B cell (primary cell): ENCODE data around the gene DLST. TPM values are rescaled to one million over a fixed set of nuclear protein-coding genes. Genes with fewer than 3 reads are reported as not detected.
A peak's percentile ranks its signal among the peaks of the same experiment; 100 is the strongest.

Experiments
- ATAC-seq: fragments of 200-7000 bp; cut with Tn5 transposase; one replicate; pipeline ENCODE4 v1.10.0; 2021; ENCODE audit warnings: low read depth, mild to moderate bottlenecking, moderate number of reproducible peaks, moderate library complexity
- CTCF ChIA-PET: fragments of 350-600 bp; sonication (Branson Sonifier 250); formaldehyde crosslinking; loops from one replicate; lab custom pipeline; 2021; ENCODE audit warnings: antibody characterized with exemption, inconsistent platforms; lab: Charles Lee
- POLR2A ChIA-PET: fragments of 350-600 bp; sonication (Branson Sonifier 250); formaldehyde crosslinking; loops from one replicate; lab custom pipeline; 2021; ENCODE audit warnings: antibody characterized with exemption; lab: Charles Lee
- DNase-seq: peaks from one replicate; pipeline ENCODE4 v3.0.0; 2013
- H2AFZ ChIP-seq: 2 replicates; pipeline ENCODE4 v1.6.1; 2012; ENCODE audit warnings: mild to moderate bottlenecking, low read depth, low read length; ENCODE audit not compliant: insufficient read depth, poor library complexity, severe bottlenecking
- H3K27ac ChIP-seq, 2 donors: 1 replicate in 1 of 2; 2 replicates in 1 of 2; pipeline ENCODE4 v1.5.1; 2012 to 2013; ENCODE audit warnings: low read length in 2 of 2, mild to moderate bottlenecking in 2 of 2, moderate library complexity in 1 of 2
- H3K27me3 ChIP-seq, 4 experiments: fragments of 200-600 bp in 1 of 4; sonication (generic) in 1 of 4; replicated peaks in 1 of 4; 1 replicate in 2 of 4; 2 replicates in 2 of 4; pipeline versions ENCODE4 v1.6.1 to v1.7.0; 2013 to 2016; ENCODE audit warnings: low read length in 3 of 4, mild to moderate bottlenecking in 2 of 4, mixed read lengths in 1 of 4, moderate library complexity in 1 of 4; ENCODE audit not compliant: insufficient read depth in 4 of 4, control insufficient read depth in 3 of 4; ENCODE audit errors: control extremely low read depth in 1 of 4
- H3K36me3 ChIP-seq, 2 experiments: replicated peaks in 1 of 2; 1 replicate in 1 of 2; 2 replicates in 1 of 2; pipeline versions ENCODE4 v1.6.1 to v1.7.1; 2013; ENCODE audit warnings: low read length in 1 of 2; ENCODE audit not compliant: insufficient read depth in 2 of 2, control insufficient read depth in 1 of 2; ENCODE audit errors: control extremely low read depth in 1 of 2, extremely low read depth in 1 of 2
- H3K4me1 ChIP-seq, 2 donors: fragments of 200-600 bp in 1 of 2; sonication (generic) in 1 of 2; 1 replicate in 1 of 2; 2 replicates in 1 of 2; pipeline versions ENCODE4 v1.5.1 to v1.6.1; 2013 to 2017; ENCODE audit warnings: low read length in 2 of 2; ENCODE audit not compliant: control insufficient read depth in 2 of 2, insufficient read depth in 2 of 2
- H3K4me2 ChIP-seq: replicated peaks from 2 replicates; pipeline ENCODE3; 2012; ENCODE audit warnings: mild to moderate bottlenecking, low read depth, low read length; ENCODE audit not compliant: poor library complexity, severe bottlenecking
- H3K4me3 ChIP-seq, 5 experiments: fragments of 200-600 bp in 1 of 5; sonication (generic) in 1 of 5; 1 replicate in 3 of 5; 2 replicates in 2 of 5; pipeline versions ENCODE4 v1.5.1 to v1.7.0; 2011 to 2016; ENCODE audit warnings: low read length in 4 of 5, mild to moderate bottlenecking in 4 of 5, low read depth in 2 of 5, control low read depth in 1 of 5, moderate library complexity in 1 of 5; ENCODE audit not compliant: insufficient read depth in 1 of 5; ENCODE audit errors: control extremely low read depth in 1 of 5, extremely low read depth in 1 of 5
- H3K79me2 ChIP-seq: fragments of 200-600 bp; sonication (generic); one replicate; pipeline ENCODE4 v1.6.0; 2016; ENCODE audit warnings: low read length; ENCODE audit not compliant: control insufficient read depth, insufficient read depth
- H3K9ac ChIP-seq: fragments of 200-600 bp; sonication (generic); 2 replicates; pipeline ENCODE4 v1.6.1; 2017; ENCODE audit warnings: mild to moderate bottlenecking, low read length, moderate library complexity
- H3K9me3 ChIP-seq, 3 donors: one replicate each; pipeline versions ENCODE4 v1.6.1 to v1.7.1; 2013; ENCODE audit warnings: low read length in 2 of 3; ENCODE audit not compliant: control insufficient read depth in 2 of 3, insufficient read depth in 1 of 3; ENCODE audit errors: control extremely low read depth in 1 of 3
- H4K20me1 ChIP-seq: 2 replicates; pipeline ENCODE4 v1.6.0; 2012; ENCODE audit warnings: mild to moderate bottlenecking, low read length; ENCODE audit not compliant: insufficient read depth, control insufficient read depth, poor library complexity, severe bottlenecking
- H3K27ac Mint-ChIP-seq: one replicate; pipeline ENCODE4 v1.8.0; 2021; ENCODE audit warnings: mixed read lengths
- H3K27me3 Mint-ChIP-seq: one replicate; pipeline ENCODE4 v1.8.0; 2021; ENCODE audit warnings: mixed read lengths
- H3K4me1 Mint-ChIP-seq: one replicate; pipeline ENCODE4 v1.8.0; 2021; ENCODE audit warnings: mixed read lengths
- H3K4me3 Mint-ChIP-seq: one replicate; pipeline ENCODE4 v1.8.0; 2021; ENCODE audit warnings: mixed read lengths
- H3K9me3 Mint-ChIP-seq: one replicate; pipeline ENCODE4 v1.8.0; 2022; ENCODE audit warnings: mixed read lengths; ENCODE audit not compliant: insufficient read depth
- EZH2 ChIP-seq: IDR thresholded peaks from 2 replicates; pipeline ENCODE4 v1.6.1; 2012; ENCODE audit warnings: borderline replicate concordance, low read depth, mild to moderate bottlenecking, moderate library complexity, low read length; ENCODE audit not compliant: insufficient read depth, poor library complexity, severe bottlenecking
- WGBS: methylation state at CpG from one replicate; pipeline ENCODE4 v1.1.5; 2013; ENCODE audit warnings: missing lambda C conversion rate; ENCODE audit not compliant: insufficient coverage; 5-methylcytosine and 5-hydroxymethylcytosine counted together
- intact Hi-C: fragments of 100-400 bp; cut with micrococcal nuclease; formaldehyde crosslinking; loops from one replicate; pipeline ENCODE4 v1.10.0; 2022
- polyA plus RNA-seq: library from polyadenylated mRNA; depleted of rRNA; stranded (reverse); fragments of >200 nt; gene quantifications from 2 replicates; pipeline ENCODE4 v1.2.3, GENCODE V29; 2012
- total RNA-seq, 2 donors: library from RNA; stranded (reverse); fragments of 120-200 nt in 1 of 2; gene quantifications; 1 replicate in 1 of 2; 2 replicates in 1 of 2; pipeline versions ENCODE4 v1.2.3 to v1.2.4, GENCODE V29; 2013 to 2022
- TF ChIP-seq, protein P1 (sequence below): fragments of 200-600 bp; IDR thresholded peaks from one replicate; pipeline ENCODE4 v1.8.0; 2022; ENCODE audit warnings: antibody characterized with exemption, mild to moderate bottlenecking

The DLST gene
- total and polyA plus RNA-seq, 2 donors (not counting 1 experiment from before 2014, with no cell fraction given) = 73.1 to 89.5 TPM

GRCh38 chr14:74921053-74921620 is 39.4 kb downstream of the DLST start:
- no peak for ATAC-seq
- Histone ChIP-seq H3K4me1 (peaks cover 4 to 13% of the 10 kb centered on the region in 2 donors), H3K27ac (no peak overlapping the region), H4K20me1 (no peaks in the 10 kb centered on the region), H3K9me3 (no peaks in the 10 kb centered on the region), H3K4me3 (no peak overlapping the region), H3K79me2 (no peaks in the 10 kb centered on the region), H3K4me2 (no peak overlapping the region), H2AFZ (no peak overlapping the region), H3K36me3 (no peaks in the 10 kb centered on the region), H3K9ac (no peak overlapping the region), H3K27me3 (no peaks in the 10 kb centered on the region)
- intact Hi-C loops = no loop called here
- Mint-ChIP-seq H3K4me1 (peaks cover 4% of the 10 kb centered on the region), H3K27me3 (no peaks in the 10 kb centered on the region), H3K27ac (no peak overlapping the region), H3K4me3 (no peak overlapping the region), H3K9me3 (no peaks in the 10 kb centered on the region)
- TF ChIP-seq EZH2 = no peak
- TF ChIP-seq, protein P1, sequence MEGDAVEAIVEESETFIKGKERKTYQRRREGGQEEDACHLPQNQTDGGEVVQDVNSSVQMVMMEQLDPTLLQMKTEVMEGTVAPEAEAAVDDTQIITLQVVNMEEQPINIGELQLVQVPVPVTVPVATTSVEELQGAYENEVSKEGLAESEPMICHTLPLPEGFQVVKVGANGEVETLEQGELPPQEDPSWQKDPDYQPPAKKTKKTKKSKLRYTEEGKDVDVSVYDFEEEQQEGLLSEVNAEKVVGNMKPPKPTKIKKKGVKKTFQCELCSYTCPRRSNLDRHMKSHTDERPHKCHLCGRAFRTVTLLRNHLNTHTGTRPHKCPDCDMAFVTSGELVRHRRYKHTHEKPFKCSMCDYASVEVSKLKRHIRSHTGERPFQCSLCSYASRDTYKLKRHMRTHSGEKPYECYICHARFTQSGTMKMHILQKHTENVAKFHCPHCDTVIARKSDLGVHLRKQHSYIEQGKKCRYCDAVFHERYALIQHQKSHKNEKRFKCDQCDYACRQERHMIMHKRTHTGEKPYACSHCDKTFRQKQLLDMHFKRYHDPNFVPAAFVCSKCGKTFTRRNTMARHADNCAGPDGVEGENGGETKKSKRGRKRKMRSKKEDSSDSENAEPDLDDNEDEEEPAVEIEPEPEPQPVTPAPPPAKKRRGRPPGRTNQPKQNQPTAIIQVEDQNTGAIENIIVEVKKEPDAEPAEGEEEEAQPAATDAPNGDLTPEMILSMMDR = no peak
- ChIA-PET CTCF (interaction anchor here (0.7 to 2.4 kb wide), 4 partner anchors 14 to 1607 kb away, joined by 3 to 10 read pairs (median 5); no protein-coding TSS in a partner anchor), POLR2A (no interaction called here)
- 97% methylated on average over 17 of the region's 19 CpGs for WGBS
- no peak for DNase-seq

DNA sequence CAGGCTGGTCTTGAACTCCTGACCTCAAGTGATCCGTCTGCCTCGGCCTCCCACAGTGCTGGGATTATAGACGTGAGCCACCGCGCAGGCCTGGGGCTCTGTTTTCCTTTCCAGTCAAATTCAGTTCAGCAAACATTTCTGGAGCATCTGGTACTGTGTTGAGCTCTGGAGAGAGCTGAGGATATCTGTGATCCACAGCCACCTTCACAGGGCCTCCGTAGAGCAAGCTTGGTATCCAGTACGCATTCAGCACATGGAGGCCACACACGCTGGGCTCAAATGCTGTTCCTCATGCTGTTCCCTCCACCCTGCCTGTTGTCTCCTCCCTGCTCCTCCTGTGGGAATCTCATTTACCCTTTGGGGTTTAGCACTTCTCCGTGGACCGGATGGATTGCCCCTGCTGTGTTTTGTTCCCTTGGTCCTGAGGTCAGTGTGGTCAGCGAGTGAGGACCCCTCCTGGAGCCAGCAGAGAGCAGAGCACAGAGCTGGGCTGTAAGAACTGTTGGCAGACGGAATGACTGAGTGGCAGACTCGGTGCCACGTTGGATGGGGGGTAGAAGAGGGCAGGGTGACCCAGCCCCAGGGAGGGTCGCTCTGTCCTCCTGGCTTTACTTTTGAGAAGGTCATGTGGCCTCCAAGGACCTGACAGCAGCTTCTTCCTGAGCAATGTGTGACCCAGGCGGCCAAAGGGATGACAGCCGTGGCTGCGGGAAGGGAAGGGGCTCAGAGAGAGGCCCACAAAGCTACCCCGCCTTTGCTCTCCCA is 40.5 kb downstream of the DLST start:
- H3K4me3 Mint-ChIP-seq = peak overlapping the region; percentile 73
- ATAC-seq = no peak
- no peaks in the 10 kb centered on the region for H3K79me2 ChIP-seq
- H3K27me3 ChIP-seq = no peaks in the 10 kb centered on the region
- H3K9me3 ChIP-seq = no peaks in the 10 kb centered on the region
- peaks cover 4 to 13% of the 10 kb centered on the region in 2 donors for H3K4me1 ChIP-seq
- peak overlapping the region; percentile 26 for H3K27ac Mint-ChIP-seq
- intact Hi-C loops = no loop called here
- H3K27me3 Mint-ChIP-seq = peaks cover 6% of the 10 kb centered on the region
- H3K27ac ChIP-seq = peak overlapping the region in 1 of 2 donors; percentile 56
- DNase-seq = no peak
- H3K4me1 Mint-ChIP-seq = peaks cover 4% of the 10 kb centered on the region
- CTCF ChIA-PET = interaction anchor here (0.6 to 2.4 kb wide), 5 partner anchors 15 to 166 kb away, joined by 3 to 10 read pairs (median 4); no protein-coding TSS in a partner anchor
- H3K36me3 ChIP-seq = no peaks in the 10 kb centered on the region
- H3K4me2 ChIP-seq = peak overlapping the region; percentile 90
- H4K20me1 ChIP-seq = no peaks in the 10 kb centered on the region
- H3K9me3 Mint-ChIP-seq = no peaks in the 10 kb centered on the region
- H3K4me3 ChIP-seq = peak overlapping the region in 1 of 5 experiments; percentile 62
- peak overlapping the region; percentile 83 for H2AFZ ChIP-seq
- TF ChIP-seq, protein P1 = no peak
- TF ChIP-seq EZH2 = no peak
- peak overlapping the region; percentile 76 for H3K9ac ChIP-seq
- POLR2A ChIA-PET = interaction anchor here (1.1 kb wide), 1 partner anchor 18 kb away, joined by 6 read pairs; no protein-coding TSS in a partner anchor
- WGBS = 92% methylated on average over 18 of the region's 19 CpGs
